Ovary (tissue), 3 donors: ENCODE data around the gene PPP2R2B.

Experiments used
- EP300 ChIP-seq: sonication (generic); formaldehyde crosslinking; IDR thresholded peaks from one replicate; pipeline ENCODE4 v1.6.1; 2017; ENCODE audit warnings: antibody characterized with exemption
- POLR2A ChIP-seq: fragments of 450-650 bp; IDR thresholded peaks from one replicate; pipeline ENCODE4 v1.6.1; 2017; ENCODE audit warnings: antibody characterized with exemption, mild to moderate bottlenecking, moderate library complexity
- TF ChIP-seq, protein P1 (sequence below), 3 donors: fragments of 450-650 bp in 2 of 3; fragments of 200-600 bp in 1 of 3; IDR thresholded peaks; one replicate each; pipeline versions ENCODE4 v1.5.1 to v1.8.0; 2016 to 2022; ENCODE audit warnings: antibody characterized with exemption in 3 of 3, mild to moderate bottlenecking in 1 of 3
- donor health status: DM: no; HTN: no; CAD: no.

DNA sequence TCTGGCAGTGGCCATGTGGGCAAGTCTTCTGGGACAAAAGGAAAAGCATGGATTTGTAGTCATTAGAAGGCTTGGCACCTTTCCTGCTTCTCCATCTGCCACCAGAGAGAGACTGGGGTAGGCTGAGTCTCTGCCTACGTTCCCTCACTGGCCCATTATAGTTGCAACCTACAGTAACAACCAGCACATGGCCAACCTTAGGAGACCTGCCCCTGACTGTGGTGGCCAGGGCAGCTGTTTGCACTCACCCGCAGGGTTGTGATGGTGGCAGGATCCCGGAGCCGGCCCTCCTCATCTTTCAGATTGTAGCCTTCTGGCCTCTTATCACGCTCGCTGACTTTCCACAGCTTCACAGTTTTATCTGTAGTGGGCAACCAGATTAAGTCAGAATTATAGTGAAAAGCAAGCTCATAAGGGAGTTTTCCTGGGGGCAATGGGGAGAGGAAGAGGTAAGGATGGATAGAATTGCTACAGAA lies 187.6 kb downstream of the PPP2R2B start:
- TF ChIP-seq POLR2A (no peak), EP300 (no peak)
- TF ChIP-seq, protein P1, sequence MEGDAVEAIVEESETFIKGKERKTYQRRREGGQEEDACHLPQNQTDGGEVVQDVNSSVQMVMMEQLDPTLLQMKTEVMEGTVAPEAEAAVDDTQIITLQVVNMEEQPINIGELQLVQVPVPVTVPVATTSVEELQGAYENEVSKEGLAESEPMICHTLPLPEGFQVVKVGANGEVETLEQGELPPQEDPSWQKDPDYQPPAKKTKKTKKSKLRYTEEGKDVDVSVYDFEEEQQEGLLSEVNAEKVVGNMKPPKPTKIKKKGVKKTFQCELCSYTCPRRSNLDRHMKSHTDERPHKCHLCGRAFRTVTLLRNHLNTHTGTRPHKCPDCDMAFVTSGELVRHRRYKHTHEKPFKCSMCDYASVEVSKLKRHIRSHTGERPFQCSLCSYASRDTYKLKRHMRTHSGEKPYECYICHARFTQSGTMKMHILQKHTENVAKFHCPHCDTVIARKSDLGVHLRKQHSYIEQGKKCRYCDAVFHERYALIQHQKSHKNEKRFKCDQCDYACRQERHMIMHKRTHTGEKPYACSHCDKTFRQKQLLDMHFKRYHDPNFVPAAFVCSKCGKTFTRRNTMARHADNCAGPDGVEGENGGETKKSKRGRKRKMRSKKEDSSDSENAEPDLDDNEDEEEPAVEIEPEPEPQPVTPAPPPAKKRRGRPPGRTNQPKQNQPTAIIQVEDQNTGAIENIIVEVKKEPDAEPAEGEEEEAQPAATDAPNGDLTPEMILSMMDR (IDR thresholded peaks at IDR 0.05): no peak
